PC-9 (cell line): ENCODE measurements around the gene ROBO1.

Source experiments
- EZH2 ChIP-seq: fragments of 200-600 bp; sonication (generic); IDR thresholded peaks from 2 replicates; pipeline ENCODE4 v1.8.0; 2017; ENCODE audit warnings: antibody characterized with exemption, low read depth
- TF ChIP-seq, protein P1 (sequence below): fragments of 200-600 bp; sonication (generic); conservative IDR thresholded peaks from 2 replicates; pipeline ENCODE4 v1.6.1; 2017; ENCODE audit warnings: mixed run types, antibody characterized with exemption, mild to moderate bottlenecking, moderate library complexity

DNA sequence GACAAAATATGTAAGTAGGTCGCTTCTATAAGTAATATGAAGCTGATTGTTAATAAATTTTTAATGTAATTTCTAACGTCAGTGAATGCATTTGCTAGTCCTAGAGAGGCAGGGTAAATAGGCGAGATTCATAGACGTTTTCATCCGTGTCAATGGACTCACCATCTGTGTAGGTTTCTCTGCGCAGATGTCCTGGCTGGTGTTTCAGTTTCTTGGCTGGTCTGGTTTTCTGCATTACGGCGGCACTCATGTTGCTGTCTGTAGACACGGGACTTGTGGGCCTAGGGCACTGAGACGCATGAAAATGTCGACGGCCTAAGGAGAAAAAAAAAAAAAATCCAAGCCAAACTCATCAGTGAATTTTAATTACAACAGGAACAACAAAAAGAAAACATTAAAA, 1153.3 kb downstream of the ROBO1 start:
- TF ChIP-seq EZH2 = no peak
- TF ChIP-seq, protein P1, sequence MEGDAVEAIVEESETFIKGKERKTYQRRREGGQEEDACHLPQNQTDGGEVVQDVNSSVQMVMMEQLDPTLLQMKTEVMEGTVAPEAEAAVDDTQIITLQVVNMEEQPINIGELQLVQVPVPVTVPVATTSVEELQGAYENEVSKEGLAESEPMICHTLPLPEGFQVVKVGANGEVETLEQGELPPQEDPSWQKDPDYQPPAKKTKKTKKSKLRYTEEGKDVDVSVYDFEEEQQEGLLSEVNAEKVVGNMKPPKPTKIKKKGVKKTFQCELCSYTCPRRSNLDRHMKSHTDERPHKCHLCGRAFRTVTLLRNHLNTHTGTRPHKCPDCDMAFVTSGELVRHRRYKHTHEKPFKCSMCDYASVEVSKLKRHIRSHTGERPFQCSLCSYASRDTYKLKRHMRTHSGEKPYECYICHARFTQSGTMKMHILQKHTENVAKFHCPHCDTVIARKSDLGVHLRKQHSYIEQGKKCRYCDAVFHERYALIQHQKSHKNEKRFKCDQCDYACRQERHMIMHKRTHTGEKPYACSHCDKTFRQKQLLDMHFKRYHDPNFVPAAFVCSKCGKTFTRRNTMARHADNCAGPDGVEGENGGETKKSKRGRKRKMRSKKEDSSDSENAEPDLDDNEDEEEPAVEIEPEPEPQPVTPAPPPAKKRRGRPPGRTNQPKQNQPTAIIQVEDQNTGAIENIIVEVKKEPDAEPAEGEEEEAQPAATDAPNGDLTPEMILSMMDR = no peak
